ENCODE measurements around the gene DPP10. TPM values are rescaled to one million over a fixed set of nuclear protein-coding genes. Genes with fewer than 3 reads are reported as not detected.

The DPP10 gene
- total and polyA plus RNA-seq, 4 experiments from 2014 or later, result not detected

DNA sequence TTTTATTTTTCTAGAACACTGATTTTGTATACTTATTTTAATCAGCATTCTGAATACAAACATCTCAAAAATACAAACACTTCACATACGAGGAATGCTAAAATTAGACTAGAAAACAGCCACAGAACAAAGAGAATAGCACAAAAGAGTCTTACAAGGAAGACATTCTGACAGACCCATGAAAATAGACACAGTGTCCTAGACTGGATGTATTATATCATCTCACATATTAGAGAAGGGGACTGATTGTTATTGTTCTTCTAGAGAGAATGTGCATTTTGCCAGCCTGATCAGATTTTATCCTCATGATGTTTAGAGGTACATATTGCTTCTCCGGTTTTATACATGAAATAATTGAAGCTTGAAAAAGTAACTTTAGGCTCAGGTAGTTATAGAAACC, 357.9 kb downstream of the DPP10 start:
- Histone ChIP-seq H3K36me3 (ENCODE audit: insufficient read depth, low read length) (no peaks in the 10 kb centered on the region), H3K9me3 (ENCODE audit: control insufficient read depth in 1 of 2, low read length in 2 of 2) (no peaks in the 10 kb centered on the region), H3K4me3 (ENCODE audit: low read length in 2 of 2) (no peak overlapping the region), H3K4me1 (ENCODE audit: insufficient read depth, low read length) (no peaks in the 10 kb centered on the region), H3K27ac (ENCODE audit: low read depth, low read length) (no peak overlapping the region), H3K27me3 (ENCODE audit: insufficient read depth, low read length) (no peaks in the 10 kb centered on the region)
- ChIA-PET CTCF (ENCODE audit: partially characterized antibody) (no interaction called here), POLR2A (ENCODE audit: partially characterized antibody) (no interaction called here)
- H3K4me1 Mint-ChIP-seq, result no peaks in the 10 kb centered on the region
- no peak overlapping the region for H3K4me3 Mint-ChIP-seq
- H3K9me3 Mint-ChIP-seq, result peaks cover 0 to 19% (median 1%) of the 10 kb centered on the region in 8 donors
- DNase-seq, result no peak
- no peaks in the 10 kb centered on the region for H3K27me3 Mint-ChIP-seq
- H3K36me3 Mint-ChIP-seq, result no peaks in the 10 kb centered on the region
- intact Hi-C loops (cut with micrococcal nuclease), result no loop called here
- H3K27ac Mint-ChIP-seq, result no peak overlapping the region

DNA sequence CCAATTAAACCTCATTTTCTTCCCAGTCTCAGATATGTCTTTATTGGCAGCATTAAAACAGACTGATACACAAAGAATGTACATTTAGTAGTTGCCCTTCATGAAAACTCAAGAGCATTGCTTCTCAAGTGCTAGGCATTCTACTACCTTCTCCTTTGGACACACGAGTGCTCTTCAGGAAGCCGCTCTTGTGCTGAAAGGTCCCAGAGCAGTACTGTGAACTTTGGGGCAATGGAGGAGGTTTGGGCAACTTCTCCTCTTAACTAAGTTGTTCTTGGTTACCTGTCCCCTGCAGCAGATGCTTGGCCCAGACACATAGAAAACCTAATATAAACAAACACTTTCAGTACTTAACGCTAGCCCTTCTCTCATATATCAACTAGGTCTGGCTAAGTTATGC, 362.8 kb downstream of the DPP10 start:
- H3K27ac ChIP-seq (ENCODE audit: low read depth, low read length), result no peak overlapping the region

GRCh38 chr2:114810092-114810491, 367.7 kb downstream of the DPP10 start:
- H3K9me3 Mint-ChIP-seq, result peaks cover 0 to 3% (median 0%) of the 10 kb centered on the region in 8 donors
- Histone ChIP-seq H3K9me3 (ENCODE audit: control insufficient read depth in 1 of 2, low read length in 2 of 2) (no peaks in the 10 kb centered on the region), H3K4me1 (ENCODE audit: insufficient read depth, low read length) (no peaks in the 10 kb centered on the region), H3K4me3 (ENCODE audit: low read length in 2 of 2) (no peak overlapping the region), H3K27ac (ENCODE audit: low read depth, low read length) (no peak overlapping the region), H3K36me3 (ENCODE audit: insufficient read depth, low read length) (no peaks in the 10 kb centered on the region), H3K27me3 (ENCODE audit: insufficient read depth, low read length) (no peaks in the 10 kb centered on the region)
- H3K36me3 Mint-ChIP-seq, result no peaks in the 10 kb centered on the region
- no peaks in the 10 kb centered on the region for H3K4me1 Mint-ChIP-seq
- no peak for DNase-seq
- CTCF ChIA-PET (ENCODE audit: partially characterized antibody), result no interaction called here
- H3K4me3 Mint-ChIP-seq, result no peak overlapping the region
- no peaks in the 10 kb centered on the region for H3K27me3 Mint-ChIP-seq
- POLR2A ChIA-PET (ENCODE audit: partially characterized antibody), result no interaction called here
- H3K27ac Mint-ChIP-seq, result no peak overlapping the region
- intact Hi-C loops (cut with micrococcal nuclease), result no loop called here

More for the DNA sequence above, 362.8 kb downstream of the DPP10 start:
- intact Hi-C loops (cut with micrococcal nuclease), result no loop called here
- Histone ChIP-seq H3K4me1 (ENCODE audit: insufficient read depth, low read length) (no peaks in the 10 kb centered on the region), H3K27me3 (ENCODE audit: insufficient read depth, low read length) (no peaks in the 10 kb centered on the region), H3K9me3 (ENCODE audit: control insufficient read depth in 1 of 2, low read length in 2 of 2) (no peaks in the 10 kb centered on the region), H3K36me3 (ENCODE audit: insufficient read depth, low read length) (no peaks in the 10 kb centered on the region), H3K4me3 (ENCODE audit: low read length in 2 of 2) (no peak overlapping the region)
- Mint-ChIP-seq H3K4me1 (no peaks in the 10 kb centered on the region), H3K27me3 (no peaks in the 10 kb centered on the region), H3K9me3 (peaks cover 0 to 13% (median 0%) of the 10 kb centered on the region in 8 donors), H3K4me3 (no peak overlapping the region), H3K27ac (no peak overlapping the region), H3K36me3 (no peaks in the 10 kb centered on the region)
- ChIA-PET CTCF (ENCODE audit: partially characterized antibody) (no interaction called here), POLR2A (ENCODE audit: partially characterized antibody) (no interaction called here)
- no peak for DNase-seq

- intact Hi-C loops (cut with micrococcal nuclease), result no loop called here
- Histone ChIP-seq H3K9me3 (ENCODE audit: control insufficient read depth in 1 of 2, low read length in 2 of 2) (no peaks in the 10 kb centered on the region), H3K27ac (ENCODE audit: low read depth, low read length) (no peak overlapping the region), H3K27me3 (ENCODE audit: insufficient read depth, low read length) (no peaks in the 10 kb centered on the region), H3K4me3 (ENCODE audit: low read length in 2 of 2) (no peak overlapping the region), H3K4me1 (ENCODE audit: insufficient read depth, low read length) (no peaks in the 10 kb centered on the region), H3K36me3 (ENCODE audit: insufficient read depth, low read length) (no peaks in the 10 kb centered on the region)
- Mint-ChIP-seq H3K4me3 (no peak overlapping the region), H3K4me1 (no peaks in the 10 kb centered on the region), H3K27ac (no peak overlapping the region), H3K36me3 (no peaks in the 10 kb centered on the region), H3K9me3 (peaks cover 0 to 7% (median 0%) of the 10 kb centered on the region in 8 donors), H3K27me3 (no peaks in the 10 kb centered on the region)
- no peak for DNase-seq
- ChIA-PET CTCF (ENCODE audit: partially characterized antibody) (no interaction called here), POLR2A (ENCODE audit: partially characterized antibody) (no interaction called here)
These were observed 369.8 kb downstream of the DPP10 start for GRCh38 chr2:114812261-114812660.

- intact Hi-C loops (cut with micrococcal nuclease), result no loop called here
- no peak overlapping the region for H3K27ac ChIP-seq (ENCODE audit: low read depth, low read length)
- H3K27me3 ChIP-seq (ENCODE audit: insufficient read depth, low read length), result no peaks in the 10 kb centered on the region
- H3K36me3 ChIP-seq (ENCODE audit: insufficient read depth, low read length), result no peaks in the 10 kb centered on the region
- POLR2A ChIA-PET (ENCODE audit: partially characterized antibody), result no interaction called here
- no peaks in the 10 kb centered on the region for H3K27me3 Mint-ChIP-seq
- H3K4me3 ChIP-seq (ENCODE audit: low read length in 2 of 2), result no peak overlapping the region
- H3K4me1 ChIP-seq (ENCODE audit: insufficient read depth, low read length), result no peaks in the 10 kb centered on the region
- no peak overlapping the region for H3K4me3 Mint-ChIP-seq
- no peaks in the 10 kb centered on the region for H3K9me3 ChIP-seq (ENCODE audit: control insufficient read depth in 1 of 2, low read length in 2 of 2)
- H3K36me3 Mint-ChIP-seq, result no peaks in the 10 kb centered on the region
- H3K27ac Mint-ChIP-seq, result no peak overlapping the region
- DNase-seq, result no peak
- peaks cover 0 to 7% (median 0%) of the 10 kb centered on the region in 8 donors for H3K9me3 Mint-ChIP-seq
- CTCF ChIA-PET (ENCODE audit: partially characterized antibody), result no interaction called here
- no peaks in the 10 kb centered on the region for H3K4me1 Mint-ChIP-seq
These were observed 371.9 kb downstream of the DPP10 start for GRCh38 chr2:114814355-114814754.

DNA sequence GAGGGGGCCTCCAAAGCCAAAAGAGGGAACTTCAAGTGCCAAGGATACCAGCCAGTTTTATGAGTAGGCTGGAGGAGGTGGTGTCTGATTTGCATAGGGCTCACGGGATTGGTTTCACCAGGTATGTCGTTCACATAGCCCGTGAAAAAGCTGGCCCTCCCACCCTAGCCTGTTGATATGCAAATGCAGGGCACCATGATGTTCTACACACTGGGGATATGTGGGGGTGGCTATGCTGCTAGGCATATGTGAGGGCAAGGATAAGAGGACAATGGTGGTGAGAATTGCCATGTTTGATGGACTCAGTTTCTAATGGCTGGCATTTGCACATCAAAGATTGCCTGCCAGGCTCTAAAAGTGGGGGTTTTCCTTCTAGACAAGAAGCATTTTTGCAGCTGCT, 378.6 kb downstream of the DPP10 start:
- Histone ChIP-seq H3K27me3 (ENCODE audit: insufficient read depth, low read length) (no peaks in the 10 kb centered on the region), H3K4me1 (ENCODE audit: insufficient read depth, low read length) (no peaks in the 10 kb centered on the region), H3K27ac (ENCODE audit: low read depth, low read length) (no peak overlapping the region), H3K36me3 (ENCODE audit: insufficient read depth, low read length) (no peaks in the 10 kb centered on the region), H3K9me3 (ENCODE audit: control insufficient read depth in 1 of 2, low read length in 2 of 2) (no peaks in the 10 kb centered on the region), H3K4me3 (ENCODE audit: low read length in 2 of 2) (no peak overlapping the region)
- Mint-ChIP-seq H3K27ac (no peak overlapping the region), H3K4me1 (no peaks in the 10 kb centered on the region), H3K4me3 (no peak overlapping the region), H3K9me3 (peaks cover 0 to 15% (median 5%) of the 10 kb centered on the region in 8 donors), H3K27me3 (no peaks in the 10 kb centered on the region), H3K36me3 (no peaks in the 10 kb centered on the region)
- no peak for DNase-seq
- ChIA-PET POLR2A (ENCODE audit: partially characterized antibody) (no interaction called here), CTCF (ENCODE audit: partially characterized antibody) (no interaction called here)
- intact Hi-C loops (cut with micrococcal nuclease), result no loop called here

DNA sequence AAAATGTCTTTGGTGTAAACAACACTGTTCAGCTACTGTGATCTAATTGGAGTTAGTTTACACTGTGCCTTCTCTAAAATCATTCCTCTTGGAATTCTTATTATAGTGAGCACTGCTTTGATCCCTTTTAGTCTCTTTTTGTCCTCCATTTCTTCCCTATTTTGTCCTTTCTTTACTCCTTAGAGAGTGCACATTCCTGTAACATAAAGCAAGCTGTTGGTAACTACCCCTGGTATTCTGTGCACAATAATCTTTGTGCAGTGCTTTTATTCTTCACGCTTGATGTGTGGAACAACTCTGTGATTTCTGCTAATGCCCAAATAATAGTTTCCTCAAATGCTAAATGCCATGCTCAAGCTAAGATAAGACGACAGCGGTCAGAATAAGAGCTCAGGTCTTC, 401.5 kb downstream of the DPP10 start:
- Mint-ChIP-seq H3K4me3 (no peak overlapping the region), H3K9me3 (peaks cover 0 to 3% (median 1%) of the 10 kb centered on the region in 8 donors), H3K36me3 (no peaks in the 10 kb centered on the region), H3K27ac (no peak overlapping the region), H3K4me1 (no peaks in the 10 kb centered on the region), H3K27me3 (no peaks in the 10 kb centered on the region)
- Histone ChIP-seq H3K27me3 (ENCODE audit: insufficient read depth, low read length) (no peaks in the 10 kb centered on the region), H3K4me1 (ENCODE audit: insufficient read depth, low read length) (no peaks in the 10 kb centered on the region), H3K36me3 (ENCODE audit: insufficient read depth, low read length) (no peaks in the 10 kb centered on the region), H3K27ac (ENCODE audit: low read depth, low read length) (no peak overlapping the region), H3K4me3 (ENCODE audit: low read length in 2 of 2) (no peak overlapping the region), H3K9me3 (ENCODE audit: control insufficient read depth in 1 of 2, low read length in 2 of 2) (no peaks in the 10 kb centered on the region)
- ChIA-PET CTCF (ENCODE audit: partially characterized antibody) (no interaction called here), POLR2A (ENCODE audit: partially characterized antibody) (no interaction called here)
- no peak for DNase-seq
- intact Hi-C loops (cut with micrococcal nuclease), result no loop called here

- POLR2A ChIA-PET (ENCODE audit: partially characterized antibody), result no interaction called here
- H3K4me3 ChIP-seq (ENCODE audit: low read length in 2 of 2), result no peak overlapping the region
- no peak for DNase-seq
- Mint-ChIP-seq H3K9me3 (peaks cover 0 to 6% (median 0%) of the 10 kb centered on the region in 8 donors), H3K27ac (no peak overlapping the region), H3K4me3 (no peak overlapping the region), H3K36me3 (no peaks in the 10 kb centered on the region), H3K27me3 (no peaks in the 10 kb centered on the region), H3K4me1 (no peaks in the 10 kb centered on the region)
- H3K4me1 ChIP-seq (ENCODE audit: insufficient read depth, low read length), result no peaks in the 10 kb centered on the region
- H3K36me3 ChIP-seq (ENCODE audit: insufficient read depth, low read length), result no peaks in the 10 kb centered on the region
- H3K27me3 ChIP-seq (ENCODE audit: insufficient read depth, low read length), result no peaks in the 10 kb centered on the region
- no peak overlapping the region for H3K27ac ChIP-seq (ENCODE audit: low read depth, low read length)
- no peaks in the 10 kb centered on the region for H3K9me3 ChIP-seq (ENCODE audit: control insufficient read depth in 1 of 2, low read length in 2 of 2)
- intact Hi-C loops (cut with micrococcal nuclease), result no loop called here
- CTCF ChIA-PET (ENCODE audit: partially characterized antibody), result no interaction called here
These were observed 414.8 kb downstream of the DPP10 start for GRCh38 chr2:114857196-114857595.

Data from CD4-positive, alpha-beta memory T cell (primary cell).